NCI-H345 treated with DMSO at 0.1 percent for 48 hours (cell line): ENCODE data around the gene NENF.
"Not testable (repeated sequence)": the region's sequence is repeated elsewhere in the genome, so short reads cannot be mapped to it uniquely, and the experiment has no call there.

Source experiments
- DNase-seq: peaks from one replicate; lab custom pipeline; 2025; ENCODE audit not compliant: unreplicated experiment; lab: John Stamatoyannopoulos, UW

The NENF gene

DNA sequence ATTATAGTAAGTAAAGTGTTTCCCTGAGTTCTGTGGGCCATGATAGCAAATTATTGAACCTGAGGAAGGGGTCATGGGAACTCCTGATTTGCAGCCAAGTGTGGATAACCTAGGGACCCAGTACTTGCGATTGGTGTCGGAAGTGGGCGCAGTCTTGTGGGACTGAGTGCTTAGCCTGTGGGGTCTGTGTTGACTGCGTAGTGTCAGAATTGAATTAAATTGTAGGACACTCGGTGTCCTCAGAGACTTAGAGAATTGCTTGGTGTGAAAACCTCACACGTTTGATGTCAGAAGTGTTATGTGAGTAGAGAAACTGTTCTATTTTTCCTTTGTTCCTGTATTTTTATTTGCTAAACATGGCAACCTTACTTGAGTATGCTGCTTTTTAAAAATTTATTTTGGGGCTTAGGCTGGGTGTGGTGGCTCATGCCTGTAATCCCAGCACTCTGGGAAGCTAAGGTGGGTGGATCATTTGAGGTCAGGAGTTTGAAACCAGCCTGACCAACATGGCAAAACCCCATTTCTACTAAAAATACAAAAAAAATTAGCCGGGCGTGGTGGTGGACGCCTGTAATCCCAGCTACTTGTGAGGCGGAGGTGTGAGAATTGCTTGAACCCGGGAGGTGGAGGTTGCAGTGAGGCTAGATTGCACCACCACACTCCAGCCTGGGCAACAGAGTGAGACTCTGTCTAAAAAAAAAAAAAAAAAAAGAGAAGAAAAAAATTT lies 48.2 kb downstream of the NENF start:
- DNase-seq = not testable (repeated sequence)

DNA sequence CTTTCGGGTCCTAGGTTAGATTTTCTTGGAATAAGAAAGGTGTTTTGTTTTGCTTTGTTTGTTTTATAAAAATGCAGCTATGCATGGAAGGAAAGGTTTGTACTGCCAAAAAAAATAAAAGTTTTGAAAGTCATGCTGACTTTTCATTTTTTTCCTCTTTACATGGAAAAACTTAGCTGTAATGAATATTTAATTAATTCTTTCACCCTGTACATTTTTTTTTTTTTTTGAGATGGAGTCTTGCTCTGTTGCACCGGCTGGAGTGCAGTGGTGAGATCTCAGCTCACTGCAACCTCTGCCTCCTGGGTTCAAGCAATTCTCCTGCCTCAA lies 48.7 kb downstream of the NENF start:
- no peak for DNase-seq

DNA sequence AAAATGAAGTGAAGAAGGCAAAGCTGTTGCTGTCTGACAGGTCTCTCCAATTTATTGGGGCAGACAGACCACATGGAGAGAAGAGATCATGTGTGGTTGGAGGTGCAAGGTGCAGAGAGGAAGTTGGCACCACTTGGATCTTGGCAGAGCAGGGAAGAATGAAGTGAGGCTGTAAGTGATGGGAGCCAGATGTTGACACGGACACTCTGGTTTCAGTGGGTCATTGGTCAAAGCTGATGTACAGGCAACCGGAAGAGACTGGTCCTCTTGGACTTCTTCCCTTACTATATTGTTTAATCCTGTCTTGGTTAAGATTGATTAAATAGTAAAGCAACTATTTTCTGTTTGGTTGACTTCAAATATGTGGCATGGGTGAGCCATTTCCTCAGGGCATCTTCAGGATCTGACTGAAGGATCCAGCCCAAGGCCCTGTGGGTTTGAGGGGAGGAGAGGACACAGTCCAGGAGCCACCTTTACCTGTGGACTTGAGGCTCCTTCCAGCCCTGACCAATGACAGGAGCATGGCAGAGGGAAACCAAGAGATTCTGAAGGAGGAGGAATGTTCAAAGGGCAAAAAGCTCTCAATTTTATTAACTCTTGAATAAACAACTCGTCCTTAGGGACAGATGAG lies 49.4 kb downstream of the NENF start:
- DNase-seq = no peak

DNA sequence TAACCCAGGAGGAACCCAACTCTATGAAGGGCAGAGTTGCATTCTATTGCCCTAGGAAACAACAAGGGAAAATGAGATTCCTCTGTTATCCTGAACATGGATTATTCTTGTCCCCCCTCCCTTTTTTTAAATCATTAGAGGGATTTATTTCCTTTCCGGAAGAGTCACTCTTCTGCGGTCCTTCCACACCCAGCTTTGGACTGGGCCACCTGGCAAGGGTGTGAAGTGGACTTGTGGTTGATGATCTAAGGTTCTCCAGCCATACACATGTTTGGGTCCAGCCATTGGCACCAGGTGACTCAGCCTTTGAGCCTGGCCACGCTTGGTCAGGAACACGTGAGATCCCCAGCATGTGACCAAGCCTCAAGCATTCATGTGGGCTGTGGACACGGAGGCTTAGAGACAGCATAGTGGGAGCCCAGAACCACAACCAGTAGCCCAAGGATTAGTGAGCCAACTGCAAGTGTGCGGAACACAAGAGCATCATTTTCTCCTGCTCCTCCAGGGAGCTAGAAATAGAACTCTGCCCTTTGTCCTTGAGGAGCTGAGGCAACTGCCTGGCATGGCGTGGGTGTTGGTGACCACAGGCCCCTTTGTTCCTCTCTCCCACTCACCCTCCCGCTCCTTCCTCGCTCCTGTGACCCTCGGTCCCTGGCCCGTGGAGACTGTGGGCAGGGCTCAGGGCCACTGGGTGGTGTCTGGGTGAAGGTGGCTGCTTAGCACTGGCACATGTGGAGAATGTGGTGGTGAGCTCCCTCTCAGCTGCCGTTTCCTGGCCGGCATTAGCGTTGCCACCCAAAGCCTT lies 50.1 kb downstream of the NENF start:
- DNase-seq = no peak

DNA sequence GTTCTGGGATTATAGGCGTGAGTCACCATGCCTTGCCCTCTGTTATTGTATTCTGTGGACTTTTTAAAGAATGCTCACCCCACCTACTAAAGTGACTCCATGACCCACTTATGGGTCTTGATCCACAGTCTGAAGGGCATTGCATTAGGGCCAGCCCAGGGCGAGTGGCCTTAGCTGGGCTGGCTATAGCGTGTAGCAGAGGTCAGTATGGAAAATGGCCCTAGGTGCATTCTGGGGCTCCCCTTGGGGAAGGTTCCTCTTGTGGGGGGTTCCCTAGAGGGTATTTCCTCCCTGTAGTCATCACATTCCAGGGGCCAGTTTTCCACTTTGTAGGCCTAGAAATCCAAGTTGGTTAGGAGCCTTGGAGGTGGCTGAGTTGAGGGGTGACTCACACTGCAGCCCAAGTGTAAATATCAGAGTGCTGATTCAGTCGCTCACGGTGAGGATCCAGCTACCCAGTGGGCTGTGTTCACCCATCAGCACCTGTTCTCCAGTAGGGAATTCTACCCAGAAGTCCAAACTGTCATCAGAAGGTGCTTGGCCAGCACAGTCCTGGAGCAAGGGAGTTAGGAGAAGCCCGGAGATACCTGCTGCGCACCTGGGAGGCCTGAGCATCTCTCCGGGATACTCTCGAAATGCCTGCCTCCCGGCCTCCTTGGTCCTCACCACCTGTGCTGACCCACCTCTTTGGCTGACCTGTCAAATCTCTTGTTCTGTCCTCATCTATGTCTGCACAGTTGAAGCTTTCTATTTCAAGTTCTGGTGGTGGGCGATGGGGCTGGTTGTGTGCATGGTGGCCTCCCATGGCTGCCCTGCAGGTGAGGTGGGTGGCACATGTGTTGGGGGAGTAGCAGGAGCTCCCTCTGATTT lies 52.2 kb downstream of the NENF start:
- DNase-seq = no peak

DNA sequence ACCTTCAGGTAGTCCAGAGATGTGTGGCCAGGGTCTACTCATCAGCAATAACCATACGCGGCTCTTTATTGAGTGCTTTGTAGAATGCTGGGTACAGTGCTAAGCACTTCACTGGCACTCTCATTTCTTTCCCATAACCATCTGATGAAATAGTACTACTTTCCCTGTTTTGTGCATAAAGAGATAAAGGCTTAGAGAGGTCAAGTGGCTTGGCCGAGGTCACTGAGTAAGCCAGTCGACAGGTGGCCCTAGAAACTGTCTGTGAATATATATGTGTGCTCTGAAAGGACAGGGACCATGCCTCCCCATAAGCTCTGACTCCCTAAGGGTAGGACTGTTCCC lies 52.8 kb downstream of the NENF start:
- no peak for DNase-seq

DNA sequence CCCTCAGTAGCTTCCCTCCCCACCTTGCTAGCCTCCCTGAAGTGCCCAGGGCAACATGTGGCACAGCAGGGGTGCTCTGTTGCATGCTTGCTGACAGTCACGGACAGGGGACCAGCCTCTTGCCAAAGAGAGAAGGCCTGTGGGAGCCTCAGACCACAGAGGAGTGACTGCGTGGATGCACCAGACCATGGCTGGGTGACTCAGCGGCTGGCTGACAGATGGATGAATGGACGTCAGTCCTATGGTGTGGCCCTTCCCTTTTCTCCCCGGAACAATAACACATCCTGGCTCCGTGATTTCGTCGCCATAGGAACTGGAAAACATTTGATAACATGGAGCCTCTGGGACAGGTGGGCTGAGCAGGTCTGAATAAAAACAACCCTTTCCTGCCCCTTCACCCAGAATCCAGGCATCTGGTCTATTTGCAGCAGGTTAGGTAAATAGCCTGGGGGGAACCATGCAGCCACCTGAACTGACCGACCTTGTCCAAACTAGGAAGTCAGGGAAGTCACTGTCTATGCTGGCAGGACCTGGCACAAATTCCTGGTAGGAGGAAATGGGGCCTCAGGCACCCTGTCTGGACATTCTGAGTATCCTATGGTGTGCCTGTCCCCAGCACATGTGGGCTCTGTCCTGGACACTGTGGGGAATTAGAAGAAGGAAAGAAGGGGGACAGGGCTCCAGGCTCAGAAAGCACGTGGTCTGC lies 53.3 kb downstream of the NENF start:
- DNase-seq = peak; percentile 24

DNA sequence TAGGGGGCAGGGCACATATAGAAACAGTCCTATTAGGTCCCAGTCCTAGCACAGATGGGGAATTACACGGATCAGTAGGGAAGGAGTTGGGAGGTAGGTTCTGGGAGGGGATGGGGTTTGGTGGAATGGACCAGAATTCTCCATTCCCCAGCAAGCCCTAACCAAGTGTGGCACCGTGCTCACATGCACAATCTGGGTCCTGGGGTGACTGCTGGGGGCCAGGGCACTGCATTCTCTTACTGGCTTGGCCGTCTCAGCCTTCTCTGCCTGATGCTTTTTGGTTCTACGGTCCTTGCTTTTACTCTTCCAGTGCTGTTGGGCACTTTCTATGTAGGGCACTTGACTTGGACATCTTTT lies 53.9 kb downstream of the NENF start:
- no peak for DNase-seq

DNA sequence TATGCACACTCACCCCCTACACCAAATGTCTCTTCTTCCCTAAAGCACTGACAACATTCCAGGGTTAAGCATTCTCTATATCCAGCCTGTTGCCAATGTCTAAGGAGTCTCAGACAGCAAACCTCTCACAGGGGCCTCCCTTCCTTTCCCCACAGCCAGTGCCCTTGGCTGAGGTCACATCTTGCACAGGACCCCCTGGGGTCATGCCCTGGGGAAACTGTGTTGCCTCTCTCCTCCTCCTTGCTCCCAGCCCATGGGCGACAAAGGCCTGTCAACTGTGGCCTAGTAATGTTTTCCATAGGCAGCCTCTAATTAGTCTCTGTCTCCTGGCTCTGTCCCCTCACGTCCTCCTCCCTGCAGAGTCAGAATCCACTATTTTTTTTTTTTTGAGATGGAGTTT lies 54.6 kb downstream of the NENF start:
- DNase-seq = no peak

DNA sequence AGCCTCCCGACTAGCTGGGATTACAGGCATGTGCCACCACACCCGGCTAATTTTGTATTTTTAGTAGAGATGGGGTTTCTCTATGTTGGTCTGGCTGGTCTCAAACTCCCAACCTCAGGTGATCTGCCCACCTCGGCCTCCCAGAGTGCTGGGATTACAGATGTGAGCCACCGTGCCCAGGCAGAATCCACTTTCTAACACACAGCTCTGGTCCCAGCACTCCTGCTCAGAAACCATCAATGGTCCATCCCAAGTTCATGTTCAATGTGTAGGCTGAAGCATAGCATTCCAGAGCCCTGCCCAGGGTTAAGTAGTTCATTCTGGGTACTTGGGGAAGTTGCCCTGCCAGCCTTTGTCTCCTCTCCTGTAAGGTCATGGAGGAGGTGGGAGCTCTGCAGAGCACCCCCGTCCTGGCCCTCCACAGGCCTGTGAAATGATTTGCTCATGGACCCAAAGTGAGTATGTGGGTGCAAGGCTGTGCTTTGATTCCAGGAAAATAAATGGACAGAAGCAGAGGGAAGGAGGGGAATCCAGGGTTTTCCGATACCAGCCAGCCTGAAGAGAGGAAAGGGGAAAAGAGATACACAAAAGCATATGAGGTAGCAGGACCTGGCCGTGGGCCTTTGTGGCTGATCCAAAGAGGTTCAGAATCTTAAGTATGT lies 55.2 kb downstream of the NENF start:
- DNase-seq = no peak

DNA sequence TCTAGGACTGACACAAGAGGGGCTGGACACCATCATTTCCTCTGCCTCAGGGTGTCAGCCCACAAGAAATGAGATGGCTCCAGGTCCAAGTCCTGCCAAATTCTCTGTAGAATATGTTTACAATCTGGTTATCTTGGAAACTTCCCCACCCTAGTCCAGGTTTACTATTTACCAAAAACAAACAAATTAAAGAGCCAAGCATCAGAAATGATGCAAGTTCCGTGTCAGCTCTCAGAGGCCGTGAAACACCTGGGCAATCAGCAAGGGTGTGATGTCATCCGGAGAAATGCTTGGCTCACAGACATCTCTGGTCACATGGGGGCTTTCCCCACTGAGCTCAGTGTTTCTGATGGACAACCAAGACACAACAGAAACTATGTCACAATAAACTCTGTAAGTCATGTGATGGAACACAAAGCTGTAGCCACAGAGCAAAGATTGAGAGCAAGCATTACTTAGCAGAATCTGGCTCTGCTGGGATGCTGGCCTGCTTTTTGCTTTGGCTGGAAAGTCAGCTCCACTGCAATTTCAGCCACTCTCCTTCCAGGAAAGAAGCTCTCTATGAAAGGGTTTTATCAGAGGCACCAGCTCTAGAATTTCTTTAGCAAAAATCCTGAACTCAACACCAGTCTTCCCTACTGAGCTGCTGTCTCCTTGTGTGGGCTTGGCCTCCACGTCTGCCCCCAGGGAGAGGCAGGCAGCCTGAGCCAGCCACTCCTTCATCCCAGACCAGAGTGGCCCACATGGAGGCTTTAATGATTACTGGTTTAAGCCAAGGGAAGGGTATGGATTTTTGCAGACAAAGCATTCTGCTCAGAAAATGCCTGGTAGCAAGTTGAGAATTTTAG lies 55.9 kb downstream of the NENF start:
- no peak for DNase-seq

DNA sequence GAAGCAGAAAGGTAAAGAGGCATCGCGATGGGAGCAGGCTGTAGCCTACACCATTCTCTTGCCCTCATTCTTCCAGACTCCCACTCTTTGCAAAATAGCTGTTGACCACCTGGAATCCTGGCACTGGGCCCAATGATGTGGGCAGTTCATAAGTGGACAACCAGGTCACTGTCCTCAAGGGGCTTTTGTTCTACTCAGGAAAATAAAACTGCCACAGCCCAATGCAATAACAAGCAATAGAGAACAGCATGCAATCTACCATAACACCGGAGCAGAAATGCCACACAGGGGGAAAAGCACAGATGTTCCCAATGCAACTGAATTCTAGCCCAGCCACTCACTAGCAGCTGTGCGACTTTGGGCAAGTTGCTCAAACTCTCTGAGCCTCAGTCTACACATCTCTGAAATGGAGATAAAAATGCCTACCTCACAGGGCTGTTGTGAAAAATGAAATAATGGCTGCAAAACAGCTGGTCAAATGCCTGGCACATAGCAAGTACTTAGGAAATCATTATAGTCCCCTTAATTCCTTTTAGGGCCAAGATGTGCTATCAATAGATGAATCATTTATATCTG lies 56.7 kb downstream of the NENF start:
- no peak for DNase-seq

DNA sequence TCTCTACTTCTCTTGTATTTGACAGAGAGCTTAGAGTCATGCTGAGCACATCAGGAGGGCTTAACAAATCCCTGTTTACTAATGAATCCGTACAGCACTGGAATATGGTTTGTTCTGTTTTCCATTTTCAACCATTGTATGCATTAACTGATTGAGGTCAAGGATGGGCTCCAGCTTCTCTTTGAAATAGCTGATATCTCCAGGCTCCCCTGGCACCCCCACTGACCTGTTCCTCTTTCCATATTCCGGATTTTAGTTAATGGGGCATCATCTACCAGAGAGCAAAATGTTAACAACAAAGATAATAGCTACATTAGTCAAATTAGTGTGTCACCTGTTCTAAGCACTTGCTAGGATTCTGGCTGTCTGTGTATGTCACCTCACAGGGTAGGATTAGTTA lies 57.6 kb downstream of the NENF start:
- peak; percentile 67 for DNase-seq

DNA sequence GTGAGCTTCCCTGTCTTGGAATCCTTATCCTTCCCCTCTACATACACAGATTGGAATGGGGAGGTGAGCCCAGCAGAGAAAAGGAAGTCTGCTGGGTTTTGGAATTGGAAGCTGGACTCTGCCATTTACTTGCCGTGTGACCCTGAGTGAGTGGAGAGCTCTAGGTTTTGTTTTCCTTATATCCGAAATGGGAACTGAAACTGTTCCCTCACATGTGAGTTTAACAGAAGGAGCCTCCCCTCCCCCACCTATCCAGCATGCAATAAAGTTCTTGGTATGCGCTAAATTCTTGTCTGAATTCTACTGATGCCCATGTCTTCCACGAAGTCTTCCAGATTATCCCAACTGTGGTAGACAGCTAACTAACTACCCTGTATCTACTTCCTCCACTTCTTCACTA lies 58.7 kb downstream of the NENF start:
- DNase-seq = no peak
